Lower leg skin (tissue), 3 donors: ENCODE results near the gene RBCK1.

Experiments
- POLR2A ChIP-seq, 2 donors: fragments of 450-650 bp; IDR thresholded peaks; one replicate each; pipeline ENCODE4 v1.6.1; 2016 to 2017; ENCODE audit warnings: antibody characterized with exemption in 2 of 2, mild to moderate bottlenecking in 1 of 2, moderate library complexity in 1 of 2
- TF ChIP-seq, protein P1 (sequence below), 3 donors: fragments of 450-650 bp; IDR thresholded peaks; one replicate each; pipeline ENCODE4 v1.5.1; 2016; ENCODE audit warnings: antibody characterized with exemption in 3 of 3, mild to moderate bottlenecking in 3 of 3, moderate library complexity in 2 of 3

DNA sequence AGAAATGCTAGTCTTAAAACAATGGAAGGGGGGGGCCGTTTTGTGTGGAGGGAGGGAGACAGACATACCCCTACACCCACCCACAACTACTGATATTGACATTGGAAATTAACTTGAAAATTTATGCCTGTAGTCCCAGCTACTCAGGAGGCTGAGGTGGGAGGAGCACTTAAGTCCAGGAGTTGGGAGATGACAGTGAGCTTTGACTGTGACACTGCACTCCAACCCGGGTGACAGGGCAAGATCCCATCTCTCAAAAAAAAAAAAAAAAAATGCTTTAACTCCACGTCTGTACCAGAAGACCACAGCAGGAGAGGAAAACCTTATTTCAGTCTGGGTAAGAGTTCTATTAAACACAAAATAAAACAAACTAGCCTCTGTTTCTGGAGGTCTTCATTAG is 52.1 kb downstream of the RBCK1 start:
- TF ChIP-seq, protein P1, sequence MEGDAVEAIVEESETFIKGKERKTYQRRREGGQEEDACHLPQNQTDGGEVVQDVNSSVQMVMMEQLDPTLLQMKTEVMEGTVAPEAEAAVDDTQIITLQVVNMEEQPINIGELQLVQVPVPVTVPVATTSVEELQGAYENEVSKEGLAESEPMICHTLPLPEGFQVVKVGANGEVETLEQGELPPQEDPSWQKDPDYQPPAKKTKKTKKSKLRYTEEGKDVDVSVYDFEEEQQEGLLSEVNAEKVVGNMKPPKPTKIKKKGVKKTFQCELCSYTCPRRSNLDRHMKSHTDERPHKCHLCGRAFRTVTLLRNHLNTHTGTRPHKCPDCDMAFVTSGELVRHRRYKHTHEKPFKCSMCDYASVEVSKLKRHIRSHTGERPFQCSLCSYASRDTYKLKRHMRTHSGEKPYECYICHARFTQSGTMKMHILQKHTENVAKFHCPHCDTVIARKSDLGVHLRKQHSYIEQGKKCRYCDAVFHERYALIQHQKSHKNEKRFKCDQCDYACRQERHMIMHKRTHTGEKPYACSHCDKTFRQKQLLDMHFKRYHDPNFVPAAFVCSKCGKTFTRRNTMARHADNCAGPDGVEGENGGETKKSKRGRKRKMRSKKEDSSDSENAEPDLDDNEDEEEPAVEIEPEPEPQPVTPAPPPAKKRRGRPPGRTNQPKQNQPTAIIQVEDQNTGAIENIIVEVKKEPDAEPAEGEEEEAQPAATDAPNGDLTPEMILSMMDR (IDR thresholded peaks at IDR 0.05) = no peak
- no peak for TF ChIP-seq POLR2A (IDR thresholded peaks at IDR 0.05)
